TTC549 (cell line): ENCODE results near the gene CRISP2.
"Not testable (repeated sequence)": the region's sequence is repeated elsewhere in the genome, so short reads cannot be mapped to it uniquely, and the experiment has no call there.

Experiments
- FAIRE-seq: peaks from 2 replicates; lab custom pipeline; 2012; peaks lifted over from hg19 to GRCh38; lab: Jason Lieb, UNC

CRISP2 gene, protein sequence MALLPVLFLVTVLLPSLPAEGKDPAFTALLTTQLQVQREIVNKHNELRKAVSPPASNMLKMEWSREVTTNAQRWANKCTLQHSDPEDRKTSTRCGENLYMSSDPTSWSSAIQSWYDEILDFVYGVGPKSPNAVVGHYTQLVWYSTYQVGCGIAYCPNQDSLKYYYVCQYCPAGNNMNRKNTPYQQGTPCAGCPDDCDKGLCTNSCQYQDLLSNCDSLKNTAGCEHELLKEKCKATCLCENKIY

DNA sequence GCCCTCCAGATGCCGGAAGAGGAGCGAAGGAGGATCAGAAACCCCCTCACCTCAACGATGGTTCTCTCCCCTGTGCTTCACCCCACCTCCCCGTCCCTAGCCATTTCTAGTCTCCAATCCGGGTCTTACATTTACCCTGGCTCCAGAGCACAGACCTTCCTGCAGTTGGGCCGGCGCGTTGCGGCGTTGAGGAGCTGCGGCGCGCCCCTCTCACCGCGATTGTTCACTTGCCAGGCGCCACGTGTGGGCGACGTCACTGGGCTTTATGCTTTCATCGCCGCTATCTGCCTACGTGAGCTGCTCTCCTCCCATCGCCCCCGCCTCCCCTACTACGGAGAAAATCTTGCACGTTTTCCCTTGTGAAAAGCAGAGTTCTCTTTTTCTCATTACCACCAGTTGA is at the start of gene CRISP2:
TSS of gene CRISP2 (minus strand) at position 198 of the 400 bp plus-strand sequence. CDS start 4,347 bp downstream, outside the sequence.
- no peak for FAIRE-seq

DNA sequence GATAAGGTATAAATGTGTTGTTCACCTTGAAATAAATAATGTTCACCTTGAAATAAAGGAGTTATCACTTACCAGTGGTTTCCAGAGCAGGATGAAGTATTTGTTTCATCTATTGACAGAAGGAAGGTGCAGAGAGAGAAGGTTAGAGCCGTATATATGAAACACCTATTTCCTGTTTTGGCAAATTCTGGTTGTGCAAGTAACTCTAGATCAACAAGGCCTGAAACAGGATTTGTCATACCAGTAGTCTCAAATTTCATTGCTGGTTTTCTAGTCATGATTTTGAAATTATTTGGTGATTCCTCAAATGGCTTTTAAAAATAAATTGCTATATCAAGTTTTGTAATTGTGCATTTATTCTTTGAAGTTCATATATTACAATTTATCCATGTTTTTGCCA is 30.9 kb upstream of the CRISP2 start, which contains the start of gene CRISP3:
TSS of gene CRISP3 (minus strand) at position 130 of the 400 bp plus-strand sequence. CDS start at position 109, 21 bp downstream.
- FAIRE-seq, result no peak

DNA sequence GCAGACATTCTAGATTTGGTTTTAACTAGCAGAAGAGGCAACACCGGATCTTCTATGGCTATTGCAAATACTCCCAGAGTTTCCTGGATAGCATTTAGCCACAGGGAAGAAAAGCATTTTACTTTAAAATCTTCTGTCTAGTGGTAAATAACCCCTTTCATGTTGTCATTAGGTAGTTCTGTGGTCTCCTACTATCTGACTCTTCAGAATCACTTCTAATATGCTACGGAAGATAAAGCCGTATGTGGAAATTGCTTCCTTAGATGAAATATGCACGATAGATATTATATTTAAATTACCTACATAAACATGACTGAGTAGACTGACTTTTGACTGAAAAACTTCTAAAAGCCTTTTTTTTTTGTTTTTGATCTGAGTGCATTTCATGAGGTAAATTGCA is 30.1 kb upstream of the CRISP2 start:
- FAIRE-seq, result no peak

DNA sequence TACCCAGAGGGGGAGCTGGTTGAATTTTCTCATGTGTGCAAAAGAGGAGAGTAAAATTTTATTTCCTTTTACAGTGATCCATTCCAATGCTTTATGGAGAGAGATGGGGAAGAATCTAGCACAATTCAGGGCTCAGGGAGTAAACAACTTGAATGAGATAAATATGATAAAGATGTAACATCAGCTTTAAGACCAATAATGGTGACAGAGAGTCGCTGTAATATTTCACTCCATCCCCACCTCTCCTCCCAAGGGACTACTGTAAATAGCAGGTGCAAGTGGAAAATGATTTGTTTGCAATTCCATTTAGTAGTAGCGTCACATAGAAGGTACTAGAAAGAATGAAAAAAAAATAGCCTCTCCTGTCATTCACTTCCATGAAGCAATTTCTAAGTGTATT is 26.1 kb upstream of the CRISP2 start:
- FAIRE-seq, result no peak

DNA sequence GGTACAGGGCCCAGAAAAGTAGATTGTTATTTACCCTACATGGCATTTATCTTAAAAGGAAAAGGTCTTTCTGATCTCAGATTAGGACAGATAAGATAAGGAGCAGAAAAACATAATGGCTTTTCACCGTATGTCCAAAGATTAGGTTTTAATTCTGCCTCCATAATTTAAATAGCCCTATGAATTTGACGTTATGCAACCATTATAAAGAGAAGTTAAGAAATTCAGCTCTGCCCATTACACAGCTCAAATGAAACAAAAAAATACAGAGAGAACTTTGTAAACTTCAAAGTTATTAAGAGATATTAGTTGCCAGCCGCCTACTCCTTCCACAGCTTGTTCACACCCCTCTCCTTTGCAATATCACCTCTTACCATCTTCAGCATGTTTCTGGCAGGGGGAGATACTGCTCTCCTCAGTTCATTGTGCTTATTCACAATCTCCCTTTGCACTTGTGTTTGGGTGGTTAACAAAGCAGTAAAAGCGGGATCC is 22.7 kb upstream of the CRISP2 start:
- no peak for FAIRE-seq

DNA sequence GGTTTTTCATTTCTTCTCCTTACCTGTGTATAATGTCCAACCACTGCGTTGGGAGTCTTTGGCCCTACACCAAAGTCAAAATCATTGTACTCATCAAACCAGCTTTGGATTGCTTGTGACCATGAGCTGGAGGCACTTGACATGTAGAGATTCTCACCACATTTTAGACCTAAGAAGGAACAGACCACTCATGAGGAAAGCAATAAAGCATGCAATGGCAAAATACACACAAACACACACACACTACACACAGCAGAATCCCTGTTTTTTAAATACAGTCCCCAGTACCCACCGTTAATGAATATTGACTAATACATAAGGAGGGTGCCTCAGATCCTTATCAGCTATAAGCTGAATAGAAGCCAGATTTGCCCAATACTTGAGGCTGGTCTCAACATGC is 20.3 kb upstream of the CRISP2 start:
- no peak for FAIRE-seq

DNA sequence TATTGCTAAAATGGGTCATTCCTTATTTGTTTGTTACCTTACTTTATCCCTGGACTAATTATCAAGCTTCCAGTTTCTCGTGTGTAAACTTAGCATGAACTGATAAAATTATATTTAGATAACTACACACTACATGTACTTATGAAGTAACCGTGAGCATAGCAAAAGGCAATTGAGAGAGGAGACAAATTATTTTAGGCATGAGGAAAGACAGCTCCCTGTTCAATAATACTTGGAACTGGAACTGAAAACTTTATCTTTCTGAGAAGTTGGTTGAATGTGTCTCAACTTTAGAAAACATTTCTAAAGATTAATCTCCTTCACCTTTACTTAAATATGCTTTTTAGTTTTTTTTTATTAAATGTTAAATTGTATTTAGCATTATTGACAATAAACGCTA is 19.4 kb upstream of the CRISP2 start:
- no peak for FAIRE-seq

DNA sequence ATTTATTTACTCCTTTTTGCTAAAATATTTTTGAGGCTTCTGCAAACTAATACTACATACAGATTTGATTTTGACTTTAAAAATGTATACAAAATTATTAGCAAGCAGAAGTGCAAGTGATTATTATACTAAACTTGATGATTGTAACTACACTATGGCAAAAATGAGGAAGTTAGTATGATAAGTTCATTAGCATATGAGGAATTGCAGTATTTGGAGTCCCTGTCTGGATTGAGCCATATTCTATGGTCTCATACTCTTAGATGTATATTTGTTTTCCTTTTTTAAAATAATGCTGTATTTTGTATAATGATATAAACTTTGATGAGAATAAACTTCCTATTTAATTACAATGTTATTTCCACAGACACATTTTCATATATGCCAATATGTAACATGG is 16.9 kb upstream of the CRISP2 start:
- FAIRE-seq, result no peak

DNA sequence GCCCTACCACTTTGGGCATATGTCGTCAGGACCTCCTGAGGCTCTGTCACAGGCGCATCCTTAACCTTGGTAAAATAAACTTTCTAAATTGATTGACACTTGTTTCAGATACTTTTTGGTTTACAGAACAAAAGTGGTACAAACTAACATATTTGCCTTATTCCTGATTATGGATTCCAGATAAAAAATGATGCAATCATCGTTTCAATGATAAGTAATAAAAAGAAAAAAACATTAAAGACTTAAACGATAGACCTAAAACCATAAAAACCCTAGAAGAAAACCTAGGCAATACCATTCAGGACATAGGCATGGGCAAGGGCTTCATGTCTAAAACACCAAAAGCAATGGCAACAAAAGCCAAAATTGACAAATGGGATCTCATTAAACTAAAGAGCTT is 10.6 kb upstream of the CRISP2 start:
- FAIRE-seq, result not testable (repeated sequence)

DNA sequence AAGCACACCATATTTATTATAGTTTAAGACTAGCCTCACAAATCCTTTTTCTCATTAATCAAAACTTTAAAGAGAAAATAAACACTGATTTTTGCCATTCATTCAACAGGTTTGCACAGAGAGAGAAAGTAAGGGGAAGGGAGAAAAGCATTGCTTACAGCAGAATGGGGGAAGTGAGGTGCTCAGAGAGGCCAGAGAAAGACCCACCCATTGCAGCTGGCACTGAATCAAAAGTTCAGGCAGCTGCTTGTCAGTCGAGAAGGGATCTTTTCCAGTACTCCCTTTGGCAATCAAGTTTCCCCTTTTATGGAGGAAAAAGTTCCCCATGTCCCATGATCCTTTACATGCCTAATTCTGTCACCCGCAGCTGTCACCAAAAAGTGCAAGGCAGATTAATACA is 8.0 kb upstream of the CRISP2 start:
- FAIRE-seq, result no peak

DNA sequence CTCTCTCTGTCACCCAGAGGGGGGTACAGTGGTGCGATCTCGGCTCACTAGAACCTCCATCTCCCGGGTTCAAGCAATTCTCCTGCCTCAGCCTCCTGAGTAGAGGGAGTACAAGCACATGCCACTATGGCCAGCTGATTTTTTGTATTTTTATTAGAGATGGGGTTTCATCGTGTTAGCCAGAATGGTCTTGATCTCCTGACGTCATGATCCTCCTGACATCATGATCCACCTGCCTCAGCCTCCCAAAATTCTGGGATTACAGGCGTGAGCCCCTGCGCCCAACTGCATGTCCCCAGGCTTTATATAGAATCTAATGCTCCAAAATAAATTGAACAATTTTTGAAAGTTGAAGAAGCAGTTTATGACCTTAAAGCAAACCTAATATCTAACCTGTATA is 7.0 kb upstream of the CRISP2 start:
- no peak for FAIRE-seq

DNA sequence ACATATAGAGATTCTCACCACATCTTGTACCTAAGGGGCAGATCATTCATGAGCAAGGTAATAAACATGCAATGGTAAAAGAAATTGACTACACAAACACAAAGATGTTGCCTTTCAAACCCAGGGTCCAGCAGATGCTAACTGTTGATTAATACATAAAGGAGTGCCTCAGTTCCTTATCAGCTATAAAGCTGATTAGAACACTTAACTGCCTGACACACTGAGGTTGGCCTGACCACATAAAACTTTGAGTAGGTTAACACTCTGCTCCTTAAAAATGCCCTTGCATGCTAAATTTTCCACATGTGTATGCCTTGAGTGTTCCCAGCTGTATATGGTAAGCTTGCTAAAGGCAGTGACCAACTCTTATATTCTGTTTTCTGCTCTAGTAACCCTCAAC is 14.9 kb downstream of the CRISP2 start:
- FAIRE-seq, result no peak

DNA sequence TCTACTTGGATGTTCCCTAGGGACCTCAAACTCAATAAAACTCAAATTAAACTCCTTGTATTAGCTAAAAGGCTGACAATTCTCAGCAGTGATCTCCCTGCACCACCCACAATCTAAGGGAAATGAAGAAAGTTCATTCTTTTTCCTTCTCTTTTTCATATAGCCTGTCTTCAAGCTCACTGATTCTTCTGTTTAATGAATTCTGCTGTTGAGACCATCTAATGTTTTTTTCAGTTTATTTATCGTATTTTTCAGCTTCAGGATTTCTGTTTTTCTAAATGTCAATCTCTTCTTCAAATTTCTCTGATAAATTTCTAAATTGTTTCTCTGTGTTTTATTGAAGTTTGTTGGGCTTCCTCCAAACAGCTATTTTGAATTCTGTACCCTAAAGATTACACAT is 19.8 kb downstream of the CRISP2 start:
- FAIRE-seq, result no peak

DNA sequence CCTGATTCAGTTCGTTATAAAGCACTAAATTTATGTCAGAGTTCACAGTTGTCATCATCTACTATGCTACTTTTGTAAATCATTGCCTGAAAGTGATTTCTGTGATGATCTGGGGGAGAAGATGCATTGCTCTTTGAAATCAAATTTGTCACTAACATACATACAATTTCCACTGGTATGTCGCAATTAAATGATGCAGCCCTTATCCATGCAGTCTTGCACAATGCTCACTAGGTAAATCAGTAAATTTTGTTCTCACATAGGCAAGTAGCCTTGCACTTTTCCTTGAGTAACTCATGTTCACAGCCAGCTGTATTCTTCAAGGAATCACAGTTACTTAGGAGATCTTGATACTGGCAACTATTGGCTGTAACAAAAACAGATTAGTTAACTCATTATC is 20.8 kb downstream of the CRISP2 start:
- no peak for FAIRE-seq

DNA sequence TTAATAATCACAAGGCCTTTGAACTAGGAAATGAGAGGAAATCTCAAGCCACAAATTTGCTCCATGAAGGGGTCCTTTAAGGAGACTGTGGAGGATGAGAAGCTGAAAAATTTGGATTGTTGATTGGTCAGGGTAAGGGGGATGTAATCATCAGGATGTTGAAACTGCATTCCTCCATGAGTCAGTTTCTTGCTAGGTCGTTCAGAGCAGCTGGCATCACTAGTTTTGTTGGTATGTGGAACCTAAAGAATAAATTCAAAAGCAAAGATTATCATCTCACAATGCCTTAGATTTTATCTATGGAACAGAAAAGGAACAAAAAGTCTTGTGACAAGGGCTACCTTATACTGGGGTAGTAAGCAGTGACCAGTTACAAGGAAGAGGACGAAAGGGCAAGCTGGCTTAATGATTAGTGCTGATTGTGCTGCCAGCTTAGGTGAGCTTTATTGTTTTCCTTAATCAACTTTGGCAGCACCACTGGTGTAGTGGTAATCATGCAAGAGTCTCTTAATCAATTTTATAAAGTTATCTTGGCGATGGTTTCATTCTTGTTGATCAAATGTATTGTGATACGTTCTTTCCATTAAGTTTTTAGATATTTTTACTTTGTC is 36.6 kb downstream of the CRISP2 start:
- no peak for FAIRE-seq

DNA sequence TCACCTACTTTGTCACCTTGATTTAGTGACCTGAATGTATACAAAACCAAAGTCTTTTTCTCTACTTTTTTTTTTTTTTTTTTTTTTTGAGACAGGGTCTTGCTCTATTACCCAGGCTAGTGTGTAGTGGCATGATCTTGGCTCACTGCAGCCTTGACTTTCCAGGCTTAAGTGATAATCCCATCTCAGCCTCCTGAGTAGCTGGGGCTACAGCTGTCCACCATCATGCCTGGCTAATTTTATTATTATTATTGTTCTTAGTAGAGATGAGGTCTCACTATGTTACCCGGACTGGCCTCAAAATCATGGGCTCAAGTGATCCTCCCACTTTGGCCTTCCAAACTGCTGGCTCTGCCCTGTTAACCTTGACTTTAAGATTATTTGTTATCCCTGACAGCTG is 37.5 kb downstream of the CRISP2 start:
- FAIRE-seq, result no peak

DNA sequence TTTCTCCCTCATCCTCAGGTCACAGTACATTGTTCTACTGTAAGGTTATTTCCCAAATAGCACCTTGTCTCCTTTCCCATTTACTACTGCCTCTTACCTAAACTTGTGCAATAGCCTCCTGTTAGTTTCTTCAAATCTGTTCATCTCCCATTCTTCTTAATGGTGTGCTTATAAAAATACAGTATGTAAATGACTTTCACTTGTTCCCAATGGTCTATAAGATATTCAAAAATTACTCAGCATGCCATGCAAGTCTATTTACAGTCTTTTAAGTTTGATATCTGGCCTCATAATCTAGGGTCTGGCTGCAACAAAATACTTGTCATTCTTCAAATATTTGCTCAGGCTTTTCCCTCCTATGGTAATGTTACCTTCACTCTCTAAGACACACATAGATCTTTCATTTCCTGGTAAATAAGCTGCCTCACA is 45.2 kb downstream of the CRISP2 start:
- FAIRE-seq, result no peak

DNA sequence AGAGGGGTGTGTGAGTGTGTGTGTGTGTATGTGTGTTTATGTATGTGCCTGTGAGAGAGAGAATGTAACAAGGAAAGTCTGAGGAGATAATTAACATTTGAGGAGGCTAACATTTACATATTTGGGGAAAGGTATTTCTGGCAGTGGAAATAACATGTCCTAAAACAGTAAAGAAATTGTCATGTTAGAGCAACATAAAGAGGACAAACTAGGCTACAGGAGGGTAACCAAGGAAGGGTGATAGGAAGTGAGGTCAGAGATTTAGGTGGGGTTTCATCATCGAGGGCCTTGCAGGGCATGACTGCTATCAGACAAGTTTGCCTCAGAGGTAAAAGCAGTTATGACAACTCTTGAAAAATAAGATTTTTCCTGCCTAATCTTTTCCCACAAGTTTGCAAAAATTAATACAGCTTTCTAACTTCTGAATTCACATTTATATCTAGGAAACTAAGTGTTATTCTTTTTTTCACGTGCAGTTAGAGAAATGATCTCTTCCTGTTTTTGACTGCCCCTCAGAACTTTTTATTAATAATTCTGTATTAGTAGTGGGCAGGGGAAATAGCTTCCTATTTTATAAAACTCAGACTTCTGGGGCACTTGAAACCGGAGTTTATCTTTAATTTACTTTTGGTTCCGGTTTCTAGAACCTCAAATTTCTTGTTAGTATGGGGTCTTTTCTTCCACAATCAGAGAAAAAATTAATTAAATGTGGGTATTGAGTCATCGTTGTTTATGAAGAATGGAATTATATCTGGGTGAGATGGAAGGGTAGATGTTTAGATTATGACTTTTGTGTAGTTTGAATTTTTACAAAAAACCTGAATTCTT is 46.2 kb downstream of the CRISP2 start:
- FAIRE-seq, result no peak

DNA sequence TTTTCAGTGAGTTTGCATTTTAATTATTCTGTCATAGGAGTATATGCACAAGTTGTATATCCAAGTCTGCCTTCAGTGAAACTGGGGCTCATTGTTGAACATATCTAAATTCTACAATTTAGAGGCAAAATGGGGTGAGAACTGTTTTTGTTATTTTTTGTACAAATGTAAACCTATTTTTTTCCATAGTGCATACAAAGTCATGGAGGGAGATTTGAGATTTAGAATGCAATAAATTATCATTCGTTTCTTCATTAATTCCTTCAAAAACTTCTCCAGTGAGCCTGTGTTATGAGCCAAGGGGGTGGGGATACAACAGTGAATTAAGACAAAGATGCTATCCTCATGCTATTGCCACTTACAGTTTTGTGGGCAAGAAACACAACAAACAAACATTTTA is 46.9 kb downstream of the CRISP2 start:
- FAIRE-seq, result no peak

DNA sequence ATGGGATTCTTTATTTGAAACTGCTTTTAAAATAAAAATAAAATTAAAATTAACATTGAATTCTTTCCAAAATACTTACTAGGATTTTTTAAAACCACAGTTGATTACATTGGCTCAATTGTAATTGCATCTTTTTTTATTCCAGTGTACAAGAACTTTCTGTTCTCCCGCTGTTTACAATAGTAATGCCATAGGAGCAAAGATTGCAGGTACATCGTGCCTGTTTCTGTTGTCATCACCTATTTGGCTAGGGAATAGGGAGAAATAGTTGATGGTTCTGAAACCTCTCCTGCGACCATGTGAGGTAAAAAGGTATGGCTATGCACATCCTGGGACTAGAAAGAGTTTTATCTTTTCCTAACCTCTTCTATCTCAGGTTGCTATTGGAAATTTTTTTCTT is 48.5 kb downstream of the CRISP2 start:
- FAIRE-seq, result no peak

DNA sequence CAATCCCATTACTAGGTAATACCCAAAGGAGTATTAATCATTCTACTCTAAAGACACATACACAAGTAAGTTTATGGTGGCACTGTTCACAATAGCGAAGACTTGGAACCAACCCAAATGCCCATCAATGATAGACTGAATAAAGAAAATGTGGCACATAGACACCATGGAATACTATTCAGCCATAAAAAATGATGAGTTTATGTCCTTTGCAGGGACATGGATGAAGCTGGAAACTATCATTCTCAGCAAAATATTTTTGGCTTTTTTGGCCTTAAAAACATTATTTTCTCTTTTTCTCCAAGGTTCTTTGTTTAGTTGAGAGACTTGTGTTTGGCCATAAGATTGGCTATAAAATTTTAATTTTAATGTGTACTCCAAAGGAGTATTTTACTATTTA is 49.3 kb downstream of the CRISP2 start:
- FAIRE-seq, result not testable (repeated sequence)

DNA sequence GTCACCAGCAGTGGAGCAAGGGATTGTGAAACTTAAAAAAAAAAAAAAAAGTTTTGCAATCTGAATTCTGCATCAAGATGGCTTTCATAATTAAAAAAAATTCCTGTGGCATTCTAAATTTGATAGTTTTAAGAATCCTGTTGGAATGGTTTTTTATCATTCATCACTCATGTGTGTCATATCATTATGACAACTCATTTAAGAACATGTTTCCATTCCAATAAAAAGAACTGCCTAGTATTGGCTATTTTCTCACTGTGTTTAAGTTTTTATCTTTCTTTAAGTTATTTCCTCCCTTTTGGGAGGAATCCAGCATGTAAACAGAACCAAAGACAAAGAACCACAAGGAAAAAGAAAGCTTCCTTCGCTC is 50.5 kb downstream of the CRISP2 start:
- FAIRE-seq, result no peak

DNA sequence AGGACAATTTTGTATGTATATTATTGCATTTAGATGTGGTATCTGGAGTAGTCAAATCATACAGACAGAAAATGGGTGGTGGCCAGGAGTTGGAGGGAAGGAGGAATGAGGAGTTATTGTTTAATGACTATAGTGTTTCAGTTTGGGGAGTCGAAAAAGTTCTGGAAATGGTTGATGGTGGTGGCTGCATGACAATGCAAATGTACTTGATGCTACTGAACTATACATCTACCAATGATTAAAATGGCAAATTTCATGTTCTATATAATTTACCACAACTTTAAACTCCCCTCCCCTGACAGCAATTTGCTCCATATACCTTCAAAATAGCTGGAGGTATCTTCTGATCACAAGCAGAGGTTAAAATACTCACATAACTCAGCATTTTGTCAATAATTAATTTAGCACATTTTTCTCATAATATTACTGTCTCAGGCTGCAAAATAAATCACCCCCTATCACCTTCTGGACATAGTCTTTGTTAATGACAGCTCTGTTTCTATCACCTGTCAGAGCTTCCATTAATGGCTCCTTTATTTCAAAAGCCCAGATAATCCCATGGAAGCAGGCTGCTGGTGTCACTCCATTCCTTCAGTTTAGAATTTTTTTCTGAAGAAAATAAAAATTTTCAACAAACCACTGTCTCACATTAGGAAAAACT is 51.0 kb downstream of the CRISP2 start:
- no peak for FAIRE-seq
